DOHH2 (cell line): ENCODE measurements around the gene CCR9.

ENCODE experiments used
- H3F3A ChIP-seq: fragments of 200-600 bp; sonication (generic), shearing (Covaris generic); 2 replicates; pipeline ENCODE4 v1.6.0; 2016; ENCODE audit warnings: antibody characterized with exemption, mild to moderate bottlenecking; ENCODE audit not compliant: control insufficient read depth, insufficient read depth
- H3K27ac ChIP-seq: fragments of 200-600 bp; sonication (generic); 2 replicates; pipeline ENCODE4 v1.5.1; 2014; ENCODE audit warnings: low read depth, mild to moderate bottlenecking, low read length, moderate library complexity
- H3K27me3 ChIP-seq: fragments of 200-600 bp; sonication (generic); 2 replicates; pipeline ENCODE4 v1.6.1; 2014; ENCODE audit warnings: mild to moderate bottlenecking, low read length, mixed read lengths; ENCODE audit not compliant: control insufficient read depth
- H3K36me3 ChIP-seq: fragments of 200-600 bp; sonication (generic); 2 replicates; pipeline ENCODE4 v1.6.1; 2014; ENCODE audit warnings: mild to moderate bottlenecking, low read length, moderate library complexity, mixed read lengths; ENCODE audit not compliant: control insufficient read depth
- H3K4me1 ChIP-seq: fragments of 200-600 bp; sonication (generic); 2 replicates; pipeline ENCODE4 v1.6.1; 2014; ENCODE audit warnings: mild to moderate bottlenecking, low read length, mixed read lengths; ENCODE audit not compliant: control insufficient read depth
- H3K4me2 ChIP-seq: fragments of 200-600 bp; sonication (generic); 2 replicates; pipeline ENCODE4 v1.6.0; 2014; ENCODE audit warnings: mild to moderate bottlenecking, low read length, moderate library complexity
- H3K4me3 ChIP-seq: fragments of 200-600 bp; sonication (generic); 2 replicates; pipeline ENCODE4 v1.5.1; 2014; ENCODE audit warnings: mild to moderate bottlenecking, low read length, mixed read lengths
- H3K79me2 ChIP-seq: fragments of 200-600 bp; sonication (generic); 2 replicates; pipeline ENCODE4 v1.6.1; 2014; ENCODE audit warnings: mild to moderate bottlenecking, low read length, mixed read lengths; ENCODE audit not compliant: control insufficient read depth
- H3K9me2 ChIP-seq: fragments of 200-600 bp; sonication (generic); replicated peaks from 2 replicates; pipeline ENCODE4 v1.6.1; 2014; ENCODE audit warnings: mild to moderate bottlenecking, low read length, mixed read lengths; ENCODE audit not compliant: control insufficient read depth
- H3K9me3 ChIP-seq: fragments of 200-600 bp; sonication (generic); 2 replicates; pipeline ENCODE4 v1.6.1; 2014; ENCODE audit warnings: antibody characterized with exemption, low read length, mixed read lengths; ENCODE audit not compliant: control insufficient read depth, insufficient read depth
- H4K20me1 ChIP-seq: fragments of 200-600 bp; sonication (generic); 2 replicates; pipeline ENCODE4 v1.6.0; 2014; ENCODE audit warnings: low read depth, mild to moderate bottlenecking, antibody characterized with exemption, low read length, moderate library complexity; ENCODE audit not compliant: control insufficient read depth, insufficient read depth
- EZH2phosphoT487 ChIP-seq: fragments of 200-600 bp; sonication (generic); IDR thresholded peaks from 2 replicates; pipeline ENCODE4 v1.6.1; 2017; ENCODE audit warnings: borderline replicate concordance, mild to moderate bottlenecking, antibody characterized with exemption, low read length, moderate library complexity, mixed read lengths
- TF ChIP-seq, protein P1 (sequence below): fragments of 200-600 bp; sonication (generic); IDR thresholded peaks from one replicate; pipeline ENCODE4 v1.5.1; 2014; ENCODE audit warnings: antibody characterized with exemption, mild to moderate bottlenecking, low read depth, low read length; ENCODE audit not compliant: poor library complexity, severe bottlenecking

The CCR9 gene

DNA sequence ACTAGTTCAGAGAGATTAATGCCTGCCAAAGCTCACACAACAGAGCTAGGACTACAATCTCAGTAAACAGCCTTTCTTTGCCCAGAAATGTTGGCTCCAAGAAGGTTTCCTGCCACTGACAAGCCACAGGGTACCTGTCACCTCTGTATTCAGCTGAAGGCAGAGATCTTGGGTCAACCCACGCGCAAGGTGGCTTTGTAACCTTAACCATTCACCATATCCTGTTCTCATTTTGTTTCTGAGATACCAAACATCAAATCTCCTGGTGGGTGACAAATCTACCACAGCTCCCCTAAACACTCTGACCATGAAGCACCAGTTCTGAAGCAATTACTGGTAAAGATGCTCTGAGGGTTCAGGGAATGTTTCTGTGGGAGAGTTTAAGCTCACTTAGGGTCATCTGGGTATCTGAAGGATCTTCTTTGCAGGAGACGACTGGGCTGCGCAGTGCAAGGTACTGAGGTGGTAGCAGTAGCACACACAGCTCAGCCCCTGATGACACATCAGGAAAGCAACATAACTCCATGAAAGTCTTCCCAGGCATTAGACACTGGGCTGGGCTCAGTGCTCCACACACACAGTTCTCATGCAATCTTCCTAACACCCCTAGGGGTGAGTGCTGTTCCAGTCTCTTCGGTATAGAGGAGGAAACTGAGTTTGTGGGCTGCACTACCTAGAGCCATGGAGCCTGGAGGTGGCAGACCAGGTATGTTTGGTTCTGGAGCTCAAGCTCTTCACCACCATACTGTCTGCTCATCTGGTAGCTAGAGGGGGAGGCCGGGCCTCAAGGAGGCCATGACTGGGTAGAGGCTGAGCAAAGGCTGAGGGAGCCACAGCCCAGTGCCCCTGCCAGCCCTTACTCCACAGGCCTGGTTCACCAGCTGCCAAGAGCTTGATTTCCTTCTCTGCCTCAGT, 64.6 kb downstream of the CCR9 start:
- Histone ChIP-seq H3K79me2 (no peaks in the 10 kb centered on the region), H3K27ac (no peak overlapping the region), H3F3A (no peaks in the 10 kb centered on the region), H3K9me3 (no peaks in the 10 kb centered on the region), H3K4me3 (no peak overlapping the region), H3K4me1 (no peaks in the 10 kb centered on the region), H3K27me3 (no peaks in the 10 kb centered on the region), H3K36me3 (peaks cover 73% of the 10 kb centered on the region), H4K20me1 (no peaks in the 10 kb centered on the region), H3K4me2 (no peak overlapping the region), H3K9me2 (no peaks in the 10 kb centered on the region)
- TF ChIP-seq, protein P1, sequence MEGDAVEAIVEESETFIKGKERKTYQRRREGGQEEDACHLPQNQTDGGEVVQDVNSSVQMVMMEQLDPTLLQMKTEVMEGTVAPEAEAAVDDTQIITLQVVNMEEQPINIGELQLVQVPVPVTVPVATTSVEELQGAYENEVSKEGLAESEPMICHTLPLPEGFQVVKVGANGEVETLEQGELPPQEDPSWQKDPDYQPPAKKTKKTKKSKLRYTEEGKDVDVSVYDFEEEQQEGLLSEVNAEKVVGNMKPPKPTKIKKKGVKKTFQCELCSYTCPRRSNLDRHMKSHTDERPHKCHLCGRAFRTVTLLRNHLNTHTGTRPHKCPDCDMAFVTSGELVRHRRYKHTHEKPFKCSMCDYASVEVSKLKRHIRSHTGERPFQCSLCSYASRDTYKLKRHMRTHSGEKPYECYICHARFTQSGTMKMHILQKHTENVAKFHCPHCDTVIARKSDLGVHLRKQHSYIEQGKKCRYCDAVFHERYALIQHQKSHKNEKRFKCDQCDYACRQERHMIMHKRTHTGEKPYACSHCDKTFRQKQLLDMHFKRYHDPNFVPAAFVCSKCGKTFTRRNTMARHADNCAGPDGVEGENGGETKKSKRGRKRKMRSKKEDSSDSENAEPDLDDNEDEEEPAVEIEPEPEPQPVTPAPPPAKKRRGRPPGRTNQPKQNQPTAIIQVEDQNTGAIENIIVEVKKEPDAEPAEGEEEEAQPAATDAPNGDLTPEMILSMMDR: no peak
- TF ChIP-seq EZH2phosphoT487: no peak

DNA sequence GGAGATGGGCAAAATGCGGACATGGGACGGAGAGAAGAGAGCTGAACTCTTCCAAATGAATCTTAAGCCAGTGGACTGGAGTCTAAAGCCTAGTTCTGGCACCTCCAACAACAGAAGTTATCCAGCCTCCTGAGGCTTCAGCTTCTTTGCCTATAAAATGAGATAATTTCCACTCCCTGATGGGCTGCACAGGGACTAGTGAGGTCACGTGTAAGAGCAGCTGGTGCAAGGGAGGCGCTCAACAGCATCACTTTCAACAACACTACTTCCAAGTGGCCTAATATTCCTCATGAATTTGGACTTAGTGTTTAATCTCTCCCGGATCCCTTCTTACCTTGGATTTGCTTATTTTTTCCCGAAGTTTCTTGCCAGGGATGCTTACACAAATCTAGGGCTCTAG, 65.6 kb downstream of the CCR9 start:
- Histone ChIP-seq H3K9me3 (no peaks in the 10 kb centered on the region), H3K36me3 (peaks cover 71% of the 10 kb centered on the region), H3K79me2 (no peaks in the 10 kb centered on the region), H3K9me2 (no peaks in the 10 kb centered on the region), H3F3A (no peaks in the 10 kb centered on the region), H3K4me3 (no peak overlapping the region), H3K27ac (no peak overlapping the region), H3K27me3 (no peaks in the 10 kb centered on the region), H4K20me1 (no peaks in the 10 kb centered on the region), H3K4me1 (no peaks in the 10 kb centered on the region), H3K4me2 (no peak overlapping the region)
- TF ChIP-seq, protein P1: no peak
- TF ChIP-seq EZH2phosphoT487: no peak

DNA sequence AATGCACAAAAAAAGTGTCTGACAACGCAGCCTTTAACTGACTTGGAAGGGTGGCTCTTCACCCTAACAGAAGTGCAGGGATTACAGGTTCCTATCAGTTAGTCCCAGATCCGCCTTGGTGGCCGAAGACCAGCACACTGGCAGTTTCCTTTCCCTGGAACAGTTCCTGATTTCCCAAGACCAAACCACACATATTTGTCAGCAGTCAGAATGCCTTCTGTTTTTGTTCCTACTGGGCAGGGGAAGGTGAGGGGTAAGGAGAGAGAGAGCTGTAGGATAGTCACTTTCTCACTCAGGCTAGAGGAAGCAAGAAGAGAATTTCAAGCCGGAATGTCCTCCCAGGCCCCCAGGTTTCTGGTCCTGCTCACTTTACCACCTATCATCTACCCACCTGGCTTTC, 66.1 kb downstream of the CCR9 start:
- no peak overlapping the region for H3K4me2 ChIP-seq
- H3F3A ChIP-seq: no peaks in the 10 kb centered on the region
- H3K79me2 ChIP-seq: no peaks in the 10 kb centered on the region
- no peaks in the 10 kb centered on the region for H3K9me2 ChIP-seq
- no peaks in the 10 kb centered on the region for H3K27me3 ChIP-seq
- H3K4me1 ChIP-seq: no peaks in the 10 kb centered on the region
- TF ChIP-seq, protein P1: no peak
- H3K36me3 ChIP-seq: peaks cover 71% of the 10 kb centered on the region
- H3K27ac ChIP-seq: no peak overlapping the region
- no peaks in the 10 kb centered on the region for H3K9me3 ChIP-seq
- H3K4me3 ChIP-seq: no peak overlapping the region
- no peaks in the 10 kb centered on the region for H4K20me1 ChIP-seq
